ENCODE measurements around the gene CDC42EP2.

DNA sequence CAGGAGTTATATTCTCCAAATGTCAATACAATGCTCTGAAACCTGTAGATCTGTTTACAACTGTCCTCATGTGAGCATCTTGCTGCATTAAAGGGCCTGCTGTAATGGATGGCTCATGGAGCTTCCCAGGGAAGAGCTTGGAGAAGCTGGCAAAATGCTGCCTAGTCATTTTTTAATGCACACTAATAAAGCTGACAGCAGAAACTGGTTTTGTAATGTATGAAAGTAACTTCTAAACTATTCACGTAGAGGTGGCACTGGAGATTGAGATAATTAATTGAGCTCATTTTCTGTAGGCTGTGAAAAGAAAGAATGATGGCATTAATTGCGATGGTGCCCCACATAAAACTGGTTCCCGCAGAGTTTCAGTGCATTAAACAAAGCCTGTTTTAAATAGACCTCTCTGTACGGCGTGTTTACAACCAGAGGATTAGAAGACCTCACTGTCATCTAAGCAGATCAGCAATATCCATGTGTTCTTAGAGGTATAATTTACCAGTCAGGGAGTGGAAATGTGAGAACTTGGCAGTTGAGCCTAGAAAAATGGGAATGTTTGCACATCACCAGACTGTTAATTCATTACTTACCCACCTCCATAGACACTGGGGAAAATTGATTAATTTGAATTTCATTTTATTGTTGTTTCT lies 36.9 kb upstream of the CDC42EP2 start:
- TF ChIP-seq, protein P1, sequence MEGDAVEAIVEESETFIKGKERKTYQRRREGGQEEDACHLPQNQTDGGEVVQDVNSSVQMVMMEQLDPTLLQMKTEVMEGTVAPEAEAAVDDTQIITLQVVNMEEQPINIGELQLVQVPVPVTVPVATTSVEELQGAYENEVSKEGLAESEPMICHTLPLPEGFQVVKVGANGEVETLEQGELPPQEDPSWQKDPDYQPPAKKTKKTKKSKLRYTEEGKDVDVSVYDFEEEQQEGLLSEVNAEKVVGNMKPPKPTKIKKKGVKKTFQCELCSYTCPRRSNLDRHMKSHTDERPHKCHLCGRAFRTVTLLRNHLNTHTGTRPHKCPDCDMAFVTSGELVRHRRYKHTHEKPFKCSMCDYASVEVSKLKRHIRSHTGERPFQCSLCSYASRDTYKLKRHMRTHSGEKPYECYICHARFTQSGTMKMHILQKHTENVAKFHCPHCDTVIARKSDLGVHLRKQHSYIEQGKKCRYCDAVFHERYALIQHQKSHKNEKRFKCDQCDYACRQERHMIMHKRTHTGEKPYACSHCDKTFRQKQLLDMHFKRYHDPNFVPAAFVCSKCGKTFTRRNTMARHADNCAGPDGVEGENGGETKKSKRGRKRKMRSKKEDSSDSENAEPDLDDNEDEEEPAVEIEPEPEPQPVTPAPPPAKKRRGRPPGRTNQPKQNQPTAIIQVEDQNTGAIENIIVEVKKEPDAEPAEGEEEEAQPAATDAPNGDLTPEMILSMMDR (IDR thresholded peaks at IDR 0.05; ENCODE audit: insufficient read depth, low read length), result no peak
- no peak for TF ChIP-seq GABPA (IDR thresholded peaks at IDR 0.05; ENCODE audit: low read depth)
- TF ChIP-seq, protein P2, sequence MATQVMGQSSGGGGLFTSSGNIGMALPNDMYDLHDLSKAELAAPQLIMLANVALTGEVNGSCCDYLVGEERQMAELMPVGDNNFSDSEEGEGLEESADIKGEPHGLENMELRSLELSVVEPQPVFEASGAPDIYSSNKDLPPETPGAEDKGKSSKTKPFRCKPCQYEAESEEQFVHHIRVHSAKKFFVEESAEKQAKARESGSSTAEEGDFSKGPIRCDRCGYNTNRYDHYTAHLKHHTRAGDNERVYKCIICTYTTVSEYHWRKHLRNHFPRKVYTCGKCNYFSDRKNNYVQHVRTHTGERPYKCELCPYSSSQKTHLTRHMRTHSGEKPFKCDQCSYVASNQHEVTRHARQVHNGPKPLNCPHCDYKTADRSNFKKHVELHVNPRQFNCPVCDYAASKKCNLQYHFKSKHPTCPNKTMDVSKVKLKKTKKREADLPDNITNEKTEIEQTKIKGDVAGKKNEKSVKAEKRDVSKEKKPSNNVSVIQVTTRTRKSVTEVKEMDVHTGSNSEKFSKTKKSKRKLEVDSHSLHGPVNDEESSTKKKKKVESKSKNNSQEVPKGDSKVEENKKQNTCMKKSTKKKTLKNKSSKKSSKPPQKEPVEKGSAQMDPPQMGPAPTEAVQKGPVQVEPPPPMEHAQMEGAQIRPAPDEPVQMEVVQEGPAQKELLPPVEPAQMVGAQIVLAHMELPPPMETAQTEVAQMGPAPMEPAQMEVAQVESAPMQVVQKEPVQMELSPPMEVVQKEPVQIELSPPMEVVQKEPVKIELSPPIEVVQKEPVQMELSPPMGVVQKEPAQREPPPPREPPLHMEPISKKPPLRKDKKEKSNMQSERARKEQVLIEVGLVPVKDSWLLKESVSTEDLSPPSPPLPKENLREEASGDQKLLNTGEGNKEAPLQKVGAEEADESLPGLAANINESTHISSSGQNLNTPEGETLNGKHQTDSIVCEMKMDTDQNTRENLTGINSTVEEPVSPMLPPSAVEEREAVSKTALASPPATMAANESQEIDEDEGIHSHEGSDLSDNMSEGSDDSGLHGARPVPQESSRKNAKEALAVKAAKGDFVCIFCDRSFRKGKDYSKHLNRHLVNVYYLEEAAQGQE (IDR thresholded peaks at IDR 0.05; ENCODE audit: insufficient replicate concordance, low read depth), result no peak

Measured in HL-60 (cell line).